ENCODE results near the gene PEX3.
A peak's percentile ranks its signal among the peaks of the same experiment; 100 is the strongest.
"Not testable (repeated sequence)": the region's sequence is repeated elsewhere in the genome, so short reads cannot be mapped to it uniquely, and the experiment has no call there.

Gene PEX3

GRCh38 chr6:143449082-143449713 is 1.4 kb upstream of the PEX3 start:
- DNase-seq, result no peak

GRCh38 chr6:143449714-143450452 is 722 bp upstream of the PEX3 start:
- DNase-seq, result peak; percentile 74 to 79

- peak; percentile 68 to 81 for DNase-seq
Observed at GRCh38 chr6:143451531-143451930, 926 bp downstream of the PEX3 start.

- DNase-seq, result no peak
Observed at GRCh38 chr6:143457563-143458359, 7.2 kb downstream of the PEX3 start.

- DNase-seq, result no peak
Observed at GRCh38 chr6:143465546-143465945, 14.9 kb downstream of the PEX3 start.

- DNase-seq, result no peak
Observed at GRCh38 chr6:143468026-143468425, 17.4 kb downstream of the PEX3 start.

- DNase-seq, result not testable (repeated sequence)
Observed at GRCh38 chr6:143468823-143469222, 18.2 kb downstream of the PEX3 start.

- DNase-seq, result no peak
Observed at GRCh38 chr6:143471822-143472221, 21.2 kb downstream of the PEX3 start.

- no peak for DNase-seq
Observed at GRCh38 chr6:143476545-143476944, 25.9 kb downstream of the PEX3 start.

- no peak for DNase-seq
Observed at GRCh38 chr6:143478479-143479062, 28.0 kb downstream of the PEX3 start.

- DNase-seq, result no peak
Observed at GRCh38 chr6:143482593-143482992, 32.0 kb downstream of the PEX3 start.

GRCh38 chr6:143485967-143486366 is 35.4 kb downstream of the PEX3 start:
- DNase-seq, result no peak

GRCh38 chr6:143486752-143487151 is 36.1 kb downstream of the PEX3 start:
- no peak for DNase-seq

GRCh38 chr6:143490244-143490643 is 39.6 kb downstream of the PEX3 start:
- no peak for DNase-seq

- no peak for DNase-seq
Observed at GRCh38 chr6:143490775-143491174, 40.2 kb downstream of the PEX3 start.

GRCh38 chr6:143496974-143497373 is 46.4 kb downstream of the PEX3 start:
- DNase-seq, result no peak

- DNase-seq, result no peak
Observed at GRCh38 chr6:143498428-143498827, 47.8 kb downstream of the PEX3 start.

- DNase-seq, result no peak
Observed at GRCh38 chr6:143501851-143502250, 51.2 kb downstream of the PEX3 start.

- DNase-seq, result no peak
Observed at GRCh38 chr6:143504369-143504768, 53.8 kb downstream of the PEX3 start.

GRCh38 chr6:143505111-143505510 is 54.5 kb downstream of the PEX3 start:
- DNase-seq, result no peak

GRCh38 chr6:143505537-143505936 is 54.9 kb downstream of the PEX3 start:
- no peak for DNase-seq

GRCh38 chr6:143506199-143506598 is 55.6 kb downstream of the PEX3 start:
- no peak for DNase-seq

- DNase-seq, result no peak
Observed at GRCh38 chr6:143506620-143507019, 56.0 kb downstream of the PEX3 start.
